ENCODE measurements around the gene ABCC8.

ABCC8 gene

DNA sequence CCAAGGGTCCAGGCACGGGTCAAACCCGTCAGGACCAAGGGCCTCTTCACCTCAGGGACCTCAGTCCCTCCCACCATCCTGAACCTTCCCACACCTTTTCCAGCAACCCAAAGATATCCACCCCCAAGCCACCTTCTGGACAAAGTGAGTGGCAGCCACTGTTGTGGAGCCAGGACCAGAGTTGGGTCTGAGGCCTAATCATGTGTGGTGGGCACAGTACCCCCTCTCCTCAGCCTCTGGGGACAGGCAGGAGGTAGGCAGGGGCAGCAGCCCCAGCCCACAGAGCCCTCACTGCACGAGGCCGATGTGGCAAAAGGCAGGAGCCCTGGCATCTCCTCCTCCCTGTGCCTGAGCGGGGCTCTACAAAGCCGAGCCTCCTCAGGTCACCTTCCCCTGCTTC lies 90.7 kb downstream of the ABCC8 start:
- TF ChIP-seq, protein P1, sequence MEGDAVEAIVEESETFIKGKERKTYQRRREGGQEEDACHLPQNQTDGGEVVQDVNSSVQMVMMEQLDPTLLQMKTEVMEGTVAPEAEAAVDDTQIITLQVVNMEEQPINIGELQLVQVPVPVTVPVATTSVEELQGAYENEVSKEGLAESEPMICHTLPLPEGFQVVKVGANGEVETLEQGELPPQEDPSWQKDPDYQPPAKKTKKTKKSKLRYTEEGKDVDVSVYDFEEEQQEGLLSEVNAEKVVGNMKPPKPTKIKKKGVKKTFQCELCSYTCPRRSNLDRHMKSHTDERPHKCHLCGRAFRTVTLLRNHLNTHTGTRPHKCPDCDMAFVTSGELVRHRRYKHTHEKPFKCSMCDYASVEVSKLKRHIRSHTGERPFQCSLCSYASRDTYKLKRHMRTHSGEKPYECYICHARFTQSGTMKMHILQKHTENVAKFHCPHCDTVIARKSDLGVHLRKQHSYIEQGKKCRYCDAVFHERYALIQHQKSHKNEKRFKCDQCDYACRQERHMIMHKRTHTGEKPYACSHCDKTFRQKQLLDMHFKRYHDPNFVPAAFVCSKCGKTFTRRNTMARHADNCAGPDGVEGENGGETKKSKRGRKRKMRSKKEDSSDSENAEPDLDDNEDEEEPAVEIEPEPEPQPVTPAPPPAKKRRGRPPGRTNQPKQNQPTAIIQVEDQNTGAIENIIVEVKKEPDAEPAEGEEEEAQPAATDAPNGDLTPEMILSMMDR (conservative IDR thresholded peaks at IDR 0.05; ENCODE audit: control insufficient read depth, insufficient read depth, low read depth, low read length): no peak
- DNase-seq (ENCODE audit: low read depth): no peak
- H3K4me3 ChIP-seq (ENCODE audit: control insufficient read depth, low read depth, low read length): no peak overlapping the region

DNA sequence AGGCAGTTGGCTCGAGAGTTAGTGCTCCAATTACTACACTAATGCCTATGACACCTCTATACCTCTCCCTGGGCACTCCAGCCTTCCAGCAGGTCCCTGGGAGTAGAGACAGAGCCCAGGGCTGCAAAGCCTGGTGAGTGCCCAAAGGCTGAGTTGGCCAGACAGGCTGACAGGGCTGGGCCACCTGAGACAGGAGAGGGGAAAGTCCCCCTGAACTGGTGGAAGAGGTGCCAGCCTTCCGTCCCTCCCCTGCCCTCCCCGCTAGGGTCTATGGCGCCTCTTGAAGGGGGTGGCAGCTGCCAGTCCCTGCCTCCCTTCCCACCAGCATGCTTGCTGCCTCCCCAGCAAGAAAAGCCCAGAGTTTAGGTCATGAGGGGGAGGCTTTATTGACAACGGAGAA lies 91.2 kb downstream of the ABCC8 start:
- H3K4me3 ChIP-seq (ENCODE audit: control insufficient read depth, low read depth, low read length): no peak overlapping the region
- no peak for DNase-seq (ENCODE audit: low read depth)
- TF ChIP-seq, protein P1 (conservative IDR thresholded peaks at IDR 0.05; ENCODE audit: control insufficient read depth, insufficient read depth, low read depth, low read length): no peak

DNA sequence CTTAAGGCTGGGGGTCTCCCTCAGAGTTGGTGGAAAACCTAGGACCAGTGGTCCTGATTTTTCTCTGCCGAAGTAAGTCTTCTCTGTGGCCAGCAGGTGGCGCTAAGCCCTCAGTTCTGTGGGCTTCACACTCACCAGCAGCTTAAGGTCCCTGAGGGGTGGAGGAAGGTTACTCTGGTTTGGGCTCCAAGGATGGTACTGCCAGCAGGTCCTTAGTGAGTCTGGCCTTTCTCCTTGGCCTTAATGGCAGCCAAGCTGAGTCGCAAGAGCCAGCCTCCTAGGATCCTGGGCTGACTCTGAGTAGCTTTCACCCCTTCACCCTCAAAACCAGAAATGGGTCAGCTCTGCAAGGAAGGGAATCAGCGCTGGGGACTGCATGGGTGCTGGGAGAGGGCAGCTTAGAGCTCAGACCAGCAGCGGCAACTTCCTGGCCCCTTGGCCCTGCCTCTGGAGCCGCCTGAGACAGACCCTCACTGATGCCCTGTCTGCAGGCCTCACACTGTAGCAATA lies 92.6 kb downstream of the ABCC8 start:
- DNase-seq (ENCODE audit: low read depth): peak; percentile 87
- H3K4me3 ChIP-seq (ENCODE audit: control insufficient read depth, low read depth, low read length): no peak overlapping the region
- TF ChIP-seq, protein P1 (conservative IDR thresholded peaks at IDR 0.05; ENCODE audit: control insufficient read depth, insufficient read depth, low read depth, low read length): peak; percentile 90

DNA sequence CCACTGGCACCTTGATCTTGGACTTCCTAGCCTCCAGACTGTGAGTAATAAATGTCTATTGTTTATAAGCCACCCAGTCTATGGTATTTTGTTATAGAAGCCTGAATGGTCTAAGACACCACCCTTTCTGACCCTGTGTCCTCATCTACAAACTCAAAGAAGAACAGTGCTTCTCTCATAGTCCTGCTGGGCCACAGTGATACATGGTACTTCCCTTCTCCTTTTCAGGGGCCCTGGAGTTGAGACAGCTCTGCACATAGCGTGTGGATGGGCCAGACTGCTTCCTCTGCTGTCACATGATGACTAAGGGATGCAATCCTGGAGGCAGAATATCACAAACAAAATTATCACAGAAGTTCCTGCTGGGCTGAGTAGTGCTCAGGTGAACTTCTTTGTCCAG lies 93.2 kb downstream of the ABCC8 start:
- no peak for DNase-seq (ENCODE audit: low read depth)
- TF ChIP-seq, protein P1 (conservative IDR thresholded peaks at IDR 0.05; ENCODE audit: control insufficient read depth, insufficient read depth, low read depth, low read length): no peak
- H3K4me3 ChIP-seq (ENCODE audit: control insufficient read depth, low read depth, low read length): no peak overlapping the region

DNA sequence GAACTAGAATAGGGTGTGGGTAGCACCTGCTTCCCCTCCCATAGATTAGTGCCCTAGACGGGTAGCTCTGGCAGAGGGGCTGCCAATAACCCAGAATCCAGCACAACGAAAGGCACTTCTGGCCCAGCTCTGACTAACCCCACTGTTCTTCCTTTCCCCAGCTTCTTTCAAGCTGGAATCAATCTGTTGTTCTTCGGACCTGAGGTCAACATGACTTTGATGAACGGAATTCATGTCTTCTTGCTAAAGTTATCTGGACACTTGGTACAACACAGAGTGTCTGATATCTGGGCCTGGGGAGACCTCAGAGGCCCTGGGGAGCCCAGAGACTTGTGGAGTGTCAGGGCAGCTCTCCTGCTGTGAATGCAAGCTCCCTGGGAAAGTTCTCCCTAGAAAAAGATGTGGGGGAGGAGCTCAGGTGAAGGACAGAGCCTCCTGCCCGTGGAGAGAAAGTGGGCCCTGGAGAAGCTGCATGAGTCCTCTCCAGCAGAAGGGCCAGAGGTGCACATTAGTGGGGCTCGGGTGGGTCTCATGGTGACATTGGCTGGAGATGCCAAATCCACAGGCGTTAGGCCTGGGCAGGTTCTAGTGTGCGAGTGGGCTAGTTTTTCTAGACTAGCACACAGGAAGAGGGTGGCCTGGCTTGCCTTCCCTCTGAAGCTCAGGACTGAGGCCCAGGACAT lies 94.5 kb downstream of the ABCC8 start:
- peak; percentile 69 for DNase-seq (ENCODE audit: low read depth)
- TF ChIP-seq, protein P1 (conservative IDR thresholded peaks at IDR 0.05; ENCODE audit: control insufficient read depth, insufficient read depth, low read depth, low read length): no peak
- no peak overlapping the region for H3K4me3 ChIP-seq (ENCODE audit: control insufficient read depth, low read depth, low read length)

DNA sequence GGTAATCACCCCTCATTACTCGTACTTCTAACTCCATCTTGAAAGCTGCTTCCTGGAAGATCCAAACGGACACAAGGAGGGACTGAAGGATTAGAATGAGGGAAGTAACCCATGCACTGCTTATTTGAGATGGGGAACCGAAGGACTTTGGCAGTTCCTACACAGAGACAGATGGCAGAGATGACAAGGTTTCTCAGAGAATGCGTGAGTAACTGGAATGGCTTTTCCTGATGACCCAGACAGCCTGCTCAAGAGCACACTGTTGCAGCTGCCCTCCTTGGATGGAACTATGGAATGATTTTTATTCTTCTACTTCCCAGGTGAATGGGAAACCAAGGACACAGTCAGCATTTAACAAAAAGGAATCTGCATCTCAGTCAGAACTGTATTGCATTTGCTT lies 95.5 kb downstream of the ABCC8 start:
- TF ChIP-seq, protein P1 (conservative IDR thresholded peaks at IDR 0.05; ENCODE audit: control insufficient read depth, insufficient read depth, low read depth, low read length): no peak
- peak; percentile 31 for DNase-seq (ENCODE audit: low read depth)
- H3K4me3 ChIP-seq (ENCODE audit: control insufficient read depth, low read depth, low read length): no peak overlapping the region

Data from fibroblast of mammary gland (primary cell).